IPS DF 6.9 (cell line): ENCODE data around the gene TM7SF2.
"Not testable (repeated sequence)": the region's sequence is repeated elsewhere in the genome, so short reads cannot be mapped to it uniquely, and the experiment has no call there.

Experiments used
- DNase-seq: peaks from one replicate; pipeline ENCODE4 v3.0.0-alpha.2; 2013; ENCODE audit warnings: low read depth, low spot score
- H3K27ac ChIP-seq: one replicate; pipeline ENCODE4 v1.5.1; 2013; ENCODE audit warnings: low read length, control low read depth
- H3K27me3 ChIP-seq: 2 replicates; pipeline ENCODE4 v1.6.1; 2013; ENCODE audit warnings: mild to moderate bottlenecking, low read length; ENCODE audit not compliant: control insufficient read depth, insufficient read depth
- H3K36me3 ChIP-seq: 2 replicates; pipeline ENCODE4 v1.6.1; 2013; ENCODE audit warnings: low read length; ENCODE audit not compliant: control insufficient read depth, insufficient read depth
- H3K4me1 ChIP-seq: 2 replicates; pipeline ENCODE4 v1.6.1; 2013; ENCODE audit warnings: low read length; ENCODE audit not compliant: control insufficient read depth, insufficient read depth
- H3K4me3 ChIP-seq: 2 replicates; pipeline ENCODE4 v1.5.1; 2013; ENCODE audit warnings: mild to moderate bottlenecking, low read length
- H3K9me3 ChIP-seq: 2 replicates; pipeline ENCODE4 v1.6.1; 2013; ENCODE audit warnings: low read length, inconsistent platforms; ENCODE audit not compliant: control insufficient read depth, insufficient read depth
- WGBS: extraction: QIAGEN DNeasy Blood & Tissue Kit; methylation state at CpG from one replicate; pipeline ENCODE4 v1.1.7; 2013; ENCODE audit warnings: mixed read lengths, missing lambda C conversion rate; ENCODE audit not compliant: insufficient read length, insufficient coverage; 5-methylcytosine and 5-hydroxymethylcytosine counted together

TM7SF2 gene

GRCh38 chr11:65141896-65142494 is 30.3 kb downstream of the TM7SF2 start:
- DNase-seq, result no peak
- WGBS, result no CpG with 5 or more reads among the region's 7 CpGs
- Histone ChIP-seq H3K4me1 (no peaks in the 10 kb centered on the region), H3K9me3 (no peaks in the 10 kb centered on the region; the same call in 1 of the 2 replicates), H3K4me3 (no peak overlapping the region), H3K27me3 (no peaks in the 10 kb centered on the region), H3K27ac (no peak overlapping the region), H3K36me3 (no peaks in the 10 kb centered on the region)

- no peaks in the 10 kb centered on the region for H3K36me3 ChIP-seq
- H3K4me1 ChIP-seq, result peaks cover 2% of the 10 kb centered on the region; the same call in 1 of the 2 replicates
- no peaks in the 10 kb centered on the region for H3K27me3 ChIP-seq
- DNase-seq, result no peak
- no peaks in the 10 kb centered on the region; the same call in 1 of the 2 replicates for H3K9me3 ChIP-seq
- no peak overlapping the region for H3K4me3 ChIP-seq
- no peak overlapping the region for H3K27ac ChIP-seq
- WGBS, result no CpG with 5 or more reads among the region's 2 CpGs
These were observed 35.8 kb downstream of the TM7SF2 start for GRCh38 chr11:65147352-65148075.

GRCh38 chr11:65148657-65149056 is 37.0 kb downstream of the TM7SF2 start:
- Histone ChIP-seq H3K27me3 (no peaks in the 10 kb centered on the region), H3K9me3 (no peaks in the 10 kb centered on the region; the same call in 1 of the 2 replicates), H3K36me3 (no peaks in the 10 kb centered on the region), H3K27ac (no peak overlapping the region), H3K4me3 (no peak overlapping the region), H3K4me1 (peaks cover 2% of the 10 kb centered on the region; the same call in 1 of the 2 replicates)
- DNase-seq, result no peak
- WGBS, result no CpG with 5 or more reads among the region's 5 CpGs

- H3K4me1 ChIP-seq, H3K27me3 ChIP-seq, H3K36me3 ChIP-seq, H3K4me3 ChIP-seq, DNase-seq, H3K27ac ChIP-seq, H3K9me3 ChIP-seq: not testable (repeated sequence)
- no CpG with 5 or more reads among the region's 10 CpGs for WGBS
These were observed 38.4 kb downstream of the TM7SF2 start for GRCh38 chr11:65150131-65150508.

- peaks cover 2% of the 10 kb centered on the region; the same call in 1 of the 2 replicates for H3K4me1 ChIP-seq
- H3K9me3 ChIP-seq, result no peaks in the 10 kb centered on the region; the same call in 1 of the 2 replicates
- no peaks in the 10 kb centered on the region for H3K27me3 ChIP-seq
- no peak overlapping the region for H3K27ac ChIP-seq
- DNase-seq, result no peak
- no peaks in the 10 kb centered on the region for H3K36me3 ChIP-seq
- peak overlapping the region; percentile 16; the same call in 1 of the 2 replicates for H3K4me3 ChIP-seq
- WGBS, result no CpG with 5 or more reads among the region's 12 CpGs
These were observed 39.0 kb downstream of the TM7SF2 start for GRCh38 chr11:65150509-65151299.

GRCh38 chr11:65151331-65151899 is 39.7 kb downstream of the TM7SF2 start:
- whole genome bisulfite sequencing, result no CpG with 5 or more reads among the region's 3 CpGs

GRCh38 chr11:65152122-65152521 is 40.5 kb downstream of the TM7SF2 start:
- Histone ChIP-seq H3K27me3 (no peaks in the 10 kb centered on the region), H3K36me3 (no peaks in the 10 kb centered on the region), H3K27ac (no peak overlapping the region), H3K9me3 (no peaks in the 10 kb centered on the region), H3K4me1 (peaks cover 2% of the 10 kb centered on the region; the same call in 1 of the 2 replicates), H3K4me3 (no peak overlapping the region)
- DNase-seq, result no peak
- WGBS, result no CpG with 5 or more reads among the region's 2 CpGs

More at GRCh38 chr11:65151331-65151899, 39.7 kb downstream of the TM7SF2 start:
- Histone ChIP-seq H3K9me3 (no peaks in the 10 kb centered on the region; the same call in 1 of the 2 replicates), H3K4me1 (peaks cover 2% of the 10 kb centered on the region; the same call in 1 of the 2 replicates), H3K27me3 (no peaks in the 10 kb centered on the region), H3K27ac (no peak overlapping the region), H3K4me3 (no peak overlapping the region), H3K36me3 (no peaks in the 10 kb centered on the region)
- DNase-seq, result no peak

GRCh38 chr11:65156256-65156655 is 44.6 kb downstream of the TM7SF2 start:
- no peaks in the 10 kb centered on the region for H3K36me3 ChIP-seq
- H3K4me1 ChIP-seq, result no peaks in the 10 kb centered on the region
- no peaks in the 10 kb centered on the region for H3K27me3 ChIP-seq
- no peaks in the 10 kb centered on the region for H3K9me3 ChIP-seq
- no peak overlapping the region for H3K27ac ChIP-seq
- DNase-seq, result no peak
- WGBS, result no CpG with 5 or more reads among the region's 3 CpGs
- no peak overlapping the region for H3K4me3 ChIP-seq

- no peak overlapping the region for H3K27ac ChIP-seq
- no peaks in the 10 kb centered on the region for H3K36me3 ChIP-seq
- H3K27me3 ChIP-seq, result no peaks in the 10 kb centered on the region
- no peak overlapping the region for H3K4me3 ChIP-seq
- H3K9me3 ChIP-seq, result no peaks in the 10 kb centered on the region
- WGBS, result no CpG with 5 or more reads among the region's 3 CpGs
- H3K4me1 ChIP-seq, result no peaks in the 10 kb centered on the region
- DNase-seq, result no peak
These were observed 45.3 kb downstream of the TM7SF2 start for GRCh38 chr11:65156926-65157325.

- Histone ChIP-seq H3K4me1 (no peaks in the 10 kb centered on the region), H3K36me3 (no peaks in the 10 kb centered on the region), H3K9me3 (no peaks in the 10 kb centered on the region), H3K27ac (no peak overlapping the region), H3K4me3 (no peak overlapping the region), H3K27me3 (no peaks in the 10 kb centered on the region)
- no CpG with 5 or more reads among the region's 3 CpGs for WGBS
- no peak for DNase-seq
These were observed 45.7 kb downstream of the TM7SF2 start for GRCh38 chr11:65157336-65157735.
